ENCODE data around the gene MARCO.

- TF ChIP-seq ZFP30 (CRISPR knock-in tag; IDR thresholded peaks at IDR 0.05), result no peak
- no peak for TF ChIP-seq CSDC2 (CRISPR knock-in tag; IDR thresholded peaks at IDR 0.05)
- TF ChIP-seq RARB (CRISPR knock-in tag; IDR thresholded peaks at IDR 0.05), result no peak
- TF ChIP-seq ARNTL (CRISPR knock-in tag; IDR thresholded peaks at IDR 0.05; ENCODE audit: borderline replicate concordance, low read depth), result no peak
- TF ChIP-seq PPARA (CRISPR knock-in tag; IDR thresholded peaks at IDR 0.05; ENCODE audit: borderline replicate concordance), result no peak
- TF ChIP-seq OSR1 (CRISPR knock-in tag; IDR thresholded peaks at IDR 0.05), result no peak
- no peak for TF ChIP-seq POU6F1 (CRISPR knock-in tag; IDR thresholded peaks at IDR 0.05; ENCODE audit: borderline replicate concordance, low read depth)
- no peak for TF ChIP-seq TOX (CRISPR knock-in tag; IDR thresholded peaks at IDR 0.05; ENCODE audit: borderline replicate concordance)
These were observed 2.0 kb upstream of the MARCO start for GRCh38 chr2:118939994-118940393.

Data from SK-N-SH treated with all-trans-retinoic acid at 6 μM for 48 hours (cell line).